ENCODE results near the gene CALM3. TPM values are rescaled to one million over a fixed set of nuclear protein-coding genes. Genes with fewer than 3 reads are reported as not detected.

The CALM3 gene
- total RNA-seq, 4 donors from 2014 or later: 128 to 193 (median 163) TPM

GRCh38 chr19:46633130-46633529, 32.0 kb downstream of the CALM3 start:
- Histone ChIP-seq H3K4me3 (no peak overlapping the region), H3K27me3 (no peaks in the 10 kb centered on the region), H3K9me3 (no peaks in the 10 kb centered on the region), H3K36me3 (no peaks in the 10 kb centered on the region), H3K4me1 (peaks cover 0 to 35% (median 14%) of the 10 kb centered on the region in 3 donors), H3K27ac (no peak overlapping the region)
- WGBS, 2 donors (ENCODE audit: low coverage in 1 of 2): 100% methylated on average over 1 of the region's 3 CpGs; no CpG with 5 or more reads in 1 of the 2 donors
- no peak for TF ChIP-seq POLR2AphosphoS5 (IDR thresholded peaks at IDR 0.05)
- no peak for ATAC-seq

GRCh38 chr19:46634045-46634655, 33.0 kb downstream of the CALM3 start:
- H3K4me3 ChIP-seq: peak overlapping the region; percentile 17 to 49
- no peaks in the 10 kb centered on the region for H3K9me3 ChIP-seq
- peak overlapping the region in 2 of 4 donors; percentile 37 to 59 for H3K27ac ChIP-seq
- H3K4me1 ChIP-seq: peaks cover 0 to 46% (median 17%) of the 10 kb centered on the region in 3 donors
- H3K36me3 ChIP-seq: no peaks in the 10 kb centered on the region
- no peaks in the 10 kb centered on the region for H3K27me3 ChIP-seq
- no peak for TF ChIP-seq CTCF (IDR thresholded peaks at IDR 0.05)
- no peak for TF ChIP-seq EP300 (IDR thresholded peaks at IDR 0.05)
- no peak for TF ChIP-seq POLR2A (IDR thresholded peaks at IDR 0.05)
- no peak for TF ChIP-seq POLR2AphosphoS5 (IDR thresholded peaks at IDR 0.05)
- ATAC-seq: peak; percentile 65
- WGBS, 2 donors (ENCODE audit: low coverage in 1 of 2): 0% methylated on average over 1 of the region's 38 CpGs; no CpG with 5 or more reads in 1 of the 2 donors

GRCh38 chr19:46634656-46635218, 33.6 kb downstream of the CALM3 start:
- no peak for ATAC-seq
- 0 to 15% methylated on average over 1 to 20 of the region's 23 CpGs for WGBS, 2 donors (ENCODE audit: low coverage in 1 of 2)
- Histone ChIP-seq H3K27me3 (no peaks in the 10 kb centered on the region), H3K27ac (peak overlapping the region in 2 of 4 donors; percentile 37 to 59), H3K9me3 (no peaks in the 10 kb centered on the region), H3K36me3 (no peaks in the 10 kb centered on the region), H3K4me1 (peaks cover 0 to 51% (median 17%) of the 10 kb centered on the region in 3 donors), H3K4me3 (peak overlapping the region; percentile 7 to 49)
- TF ChIP-seq CTCF (IDR thresholded peaks at IDR 0.05): no peak
- TF ChIP-seq POLR2A (IDR thresholded peaks at IDR 0.05): no peak
- no peak for TF ChIP-seq EP300 (IDR thresholded peaks at IDR 0.05)
- no peak for TF ChIP-seq POLR2AphosphoS5 (IDR thresholded peaks at IDR 0.05)

- WGBS, 2 donors (ENCODE audit: low coverage in 1 of 2): 52 to 55% methylated on average over 9 to 23 of the region's 34 CpGs
- TF ChIP-seq POLR2A (IDR thresholded peaks at IDR 0.05) (no peak), CTCF (IDR thresholded peaks at IDR 0.05) (no peak), POLR2AphosphoS5 (IDR thresholded peaks at IDR 0.05) (no peak), EP300 (IDR thresholded peaks at IDR 0.05) (no peak)
- Histone ChIP-seq H3K9me3 (no peaks in the 10 kb centered on the region), H3K4me3 (no peak within 1 kb of the TSS), H3K27me3 (no peaks in the 10 kb centered on the region), H3K36me3 (no peaks in the 10 kb centered on the region), H3K27ac (peak within 1 kb of the TSS in 2 of 4 donors; percentile 35 to 59), H3K4me1 (peaks cover 0 to 58% (median 17%) of the 10 kb centered on the region in 3 donors)
- no peak for ATAC-seq
Measured at GRCh38 chr19:46635920-46636761, 35.0 kb downstream of the CALM3 start, which contains the start of gene GNG8. Gene GNG8 (minus strand): TSS chr19:46636202. CDS start chr19:46634682, 1,520 bp downstream.

GRCh38 chr19:46637224-46637623, 36.1 kb downstream of the CALM3 start:
- ATAC-seq: no peak
- 82% methylated on average over 5 to 14 of the region's 14 CpGs for WGBS, 2 donors (ENCODE audit: low coverage in 1 of 2)
- Histone ChIP-seq H3K27me3 (no peaks in the 10 kb centered on the region), H3K4me1 (peaks cover 0 to 58% (median 17%) of the 10 kb centered on the region in 3 donors), H3K27ac (no peak overlapping the region), H3K4me3 (no peak overlapping the region), H3K36me3 (no peaks in the 10 kb centered on the region), H3K9me3 (no peaks in the 10 kb centered on the region)
- TF ChIP-seq EP300 (IDR thresholded peaks at IDR 0.05): no peak
- TF ChIP-seq POLR2A (IDR thresholded peaks at IDR 0.05): no peak
- no peak for TF ChIP-seq CTCF (IDR thresholded peaks at IDR 0.05)
- no peak for TF ChIP-seq POLR2AphosphoS5 (IDR thresholded peaks at IDR 0.05)
